HUES48 (cell line): ENCODE data around the gene HIRIP3.
"Not testable (repeated sequence)": the region's sequence is repeated elsewhere in the genome, so short reads cannot be mapped to it uniquely, and the experiment has no call there.

ENCODE experiments used
- H3K27ac ChIP-seq: one replicate; pipeline ENCODE4 v1.7.0; 2013; ENCODE audit warnings: low read depth, low read length, inconsistent platforms
- H3K27me3 ChIP-seq: 2 replicates; pipeline ENCODE4 v1.6.1; 2013; ENCODE audit warnings: mild to moderate bottlenecking, low read length; ENCODE audit not compliant: control insufficient read depth, insufficient read depth
- H3K36me3 ChIP-seq: 2 replicates; pipeline ENCODE4 v1.6.1; 2013; ENCODE audit warnings: low read length; ENCODE audit not compliant: control insufficient read depth, insufficient read depth
- H3K4me1 ChIP-seq: 2 replicates; pipeline ENCODE4 v1.6.1; 2013; ENCODE audit warnings: mild to moderate bottlenecking, low read length; ENCODE audit not compliant: control insufficient read depth, insufficient read depth
- H3K4me3 ChIP-seq: 2 replicates; pipeline ENCODE4 v1.5.1; 2013; ENCODE audit warnings: mild to moderate bottlenecking, low read depth, low read length
- H3K9ac ChIP-seq: 2 replicates; pipeline ENCODE4 v1.6.1; 2013; ENCODE audit warnings: mild to moderate bottlenecking, low read depth, low read length, moderate library complexity
- H3K9me3 ChIP-seq: 2 replicates; pipeline ENCODE4 v1.6.1; 2013; ENCODE audit warnings: low read length; ENCODE audit not compliant: control insufficient read depth, insufficient read depth

HIRIP3 gene

DNA sequence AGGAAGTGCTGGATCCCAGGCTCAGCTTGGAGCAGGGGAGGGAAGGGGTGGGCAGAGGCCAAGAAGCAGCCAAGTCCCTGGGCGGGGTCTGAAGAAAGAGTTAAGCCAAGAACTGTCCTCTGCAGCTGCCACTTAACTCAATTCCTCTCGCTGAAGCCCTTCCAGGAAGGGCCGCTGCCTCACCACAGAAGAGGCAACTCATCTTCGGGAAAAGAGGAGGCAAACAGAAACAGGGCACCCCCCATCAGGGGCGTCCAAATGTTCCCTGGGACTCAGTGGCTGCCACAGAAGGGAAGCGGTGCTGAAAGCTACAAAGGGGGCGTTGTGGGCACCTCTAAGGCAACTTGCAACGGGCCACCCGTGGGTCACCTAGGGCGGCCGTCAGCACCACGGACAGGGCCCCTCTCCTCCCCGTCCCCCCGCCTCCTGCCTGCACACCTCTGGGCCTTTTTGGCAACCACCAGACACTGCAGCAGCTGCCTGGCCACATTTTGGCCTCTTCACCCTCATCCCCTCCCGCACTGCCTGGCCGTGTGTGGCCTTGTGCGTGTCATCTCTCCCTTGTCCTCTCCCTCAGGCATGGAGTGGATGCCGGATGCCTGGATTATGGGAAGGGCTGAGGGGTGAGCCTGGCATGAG, 33.1 kb upstream of the HIRIP3 start:
- Histone ChIP-seq H3K27me3 (peaks cover 20% of the 10 kb centered on the region), H3K36me3 (peaks cover 10% of the 10 kb centered on the region), H3K9me3 (no peaks in the 10 kb centered on the region), H3K4me3 (no peak overlapping the region), H3K4me1 (peaks cover 22% of the 10 kb centered on the region), H3K27ac (no peak overlapping the region), H3K9ac (no peak overlapping the region)

DNA sequence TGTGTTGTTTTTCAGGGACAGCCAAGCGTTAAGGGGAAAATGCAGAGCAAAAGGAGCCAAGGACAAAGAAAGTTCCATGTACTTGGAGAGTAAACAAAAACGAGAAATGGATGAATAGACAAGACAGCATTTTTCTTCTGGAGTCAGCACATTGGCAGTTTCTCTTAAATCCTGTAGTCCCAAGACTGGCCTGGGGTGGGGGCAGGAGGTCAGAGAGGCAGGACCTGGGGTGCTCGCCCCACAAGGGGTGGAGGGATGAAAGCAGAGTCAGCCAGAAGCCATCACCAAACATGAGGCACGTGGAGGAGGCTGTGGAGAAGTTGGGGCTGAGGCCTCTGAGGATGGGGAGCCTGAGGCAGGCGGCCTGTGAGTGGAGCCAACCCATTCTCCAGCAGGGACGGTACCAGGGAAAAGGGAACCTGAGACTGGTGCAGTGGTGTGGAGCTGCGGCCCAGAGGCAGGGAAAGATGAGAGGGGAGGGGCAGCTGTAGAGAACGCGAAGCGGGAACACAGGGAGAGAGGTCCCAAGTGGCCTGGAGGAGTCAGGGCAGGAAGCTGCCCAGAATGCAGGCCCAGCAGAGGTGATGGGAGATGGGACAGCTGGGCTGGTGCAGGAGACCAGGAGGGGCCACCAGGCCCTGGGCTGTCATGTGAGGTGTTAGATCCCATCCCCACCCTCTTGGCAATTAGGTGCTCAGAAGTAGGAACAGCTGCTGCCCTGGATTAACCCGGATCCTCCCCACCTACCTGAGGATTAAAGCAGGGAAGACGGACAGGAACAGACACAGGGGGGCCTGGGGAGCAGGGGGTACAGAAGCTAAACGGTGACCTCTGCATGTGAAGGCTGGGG, 32.4 kb upstream of the HIRIP3 start:
- Histone ChIP-seq H3K27me3 (peaks cover 14% of the 10 kb centered on the region), H3K9ac (no peak overlapping the region), H3K27ac (no peak overlapping the region), H3K4me3 (no peak overlapping the region), H3K9me3 (no peaks in the 10 kb centered on the region), H3K4me1 (peaks cover 22% of the 10 kb centered on the region), H3K36me3 (peaks cover 10% of the 10 kb centered on the region)

DNA sequence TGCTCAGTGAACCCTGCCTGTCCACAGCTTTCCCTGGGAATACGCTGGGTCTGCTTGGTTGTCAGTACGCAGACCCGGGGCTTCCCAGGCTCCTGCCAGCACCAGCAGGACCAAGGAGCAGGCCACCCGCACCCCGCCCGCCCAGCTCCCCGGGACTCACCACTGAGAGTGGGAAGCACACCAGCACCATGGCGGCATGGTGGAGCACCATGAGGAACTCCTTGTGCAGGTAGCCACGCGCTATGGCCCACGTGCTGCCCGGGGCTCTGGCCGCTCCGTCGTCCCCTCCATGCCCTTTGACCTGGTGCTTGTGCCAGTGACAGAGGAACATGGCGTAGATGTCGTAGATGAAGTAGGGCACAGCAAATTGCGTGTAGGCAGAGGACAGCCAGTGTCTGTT, 31.0 kb upstream of the HIRIP3 start:
- Histone ChIP-seq H3K4me1 (peaks cover 15% of the 10 kb centered on the region; the same call in 1 of the 2 replicates), H3K36me3 (peaks cover 10% of the 10 kb centered on the region), H3K9me3 (no peaks in the 10 kb centered on the region), H3K27me3 (peaks cover 5% of the 10 kb centered on the region; the same call in 1 of the 2 replicates), H3K9ac (no peak overlapping the region), H3K4me3 (no peak overlapping the region), H3K27ac (no peak overlapping the region)

DNA sequence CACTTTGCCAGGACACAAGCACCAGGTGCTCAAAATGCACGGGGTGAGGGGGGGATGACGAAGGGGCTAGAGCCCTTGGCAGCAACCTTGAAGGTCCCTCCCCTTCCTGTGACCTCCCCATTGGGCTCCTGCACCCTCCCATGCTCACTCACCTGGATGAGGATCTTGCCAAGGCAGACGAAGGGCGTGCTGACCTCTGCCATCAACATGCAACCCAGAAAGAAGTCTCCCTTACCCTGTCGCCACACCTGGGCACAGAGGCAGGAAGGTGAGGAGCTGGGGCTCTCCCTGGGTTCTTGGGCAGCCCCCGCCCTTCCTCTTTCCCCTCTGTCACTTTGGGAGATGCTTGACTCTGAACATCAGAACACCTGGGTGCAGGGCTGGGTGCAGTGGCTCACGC, 30.2 kb upstream of the HIRIP3 start:
- H3K36me3 ChIP-seq = peaks cover 10% of the 10 kb centered on the region
- no peak overlapping the region for H3K4me3 ChIP-seq
- no peak overlapping the region for H3K9ac ChIP-seq
- 0 out of 2 replicates have a peak, but pooled peaks cover 4% of the 10 kb centered on the region for H3K27me3 ChIP-seq
- no peak overlapping the region for H3K27ac ChIP-seq
- H3K9me3 ChIP-seq = no peaks in the 10 kb centered on the region
- H3K4me1 ChIP-seq = peaks cover 12% of the 10 kb centered on the region; the same call in 1 of the 2 replicates

DNA sequence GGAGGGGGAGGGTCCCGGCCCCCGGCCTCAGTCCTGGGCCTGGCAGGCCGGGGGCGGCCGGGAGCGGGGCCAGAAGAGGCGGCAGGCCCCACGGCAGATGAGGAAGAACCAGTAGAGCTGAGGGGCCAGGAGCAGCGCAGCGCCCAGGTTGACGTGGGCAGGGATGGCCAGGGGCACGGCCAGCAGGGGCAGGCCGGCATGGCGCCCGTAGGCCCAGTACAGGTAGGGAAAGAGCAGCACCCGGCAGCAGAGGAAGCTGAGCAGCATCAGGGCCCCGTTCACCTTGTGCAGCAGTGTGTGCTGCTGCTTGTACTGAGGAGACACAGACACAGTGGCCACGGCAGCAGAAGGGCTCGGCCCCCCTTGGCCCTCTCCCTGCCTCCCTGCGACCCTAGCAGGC, 29.7 kb upstream of the HIRIP3 start:
- Histone ChIP-seq H3K9me3 (no peaks in the 10 kb centered on the region), H3K4me3 (no peak overlapping the region), H3K27ac (no peak overlapping the region), H3K36me3 (peaks cover 10% of the 10 kb centered on the region), H3K9ac (no peak overlapping the region), H3K27me3 (0 out of 2 replicates have a peak, but pooled peaks cover 4% of the 10 kb centered on the region), H3K4me1 (peaks cover 12% of the 10 kb centered on the region; the same call in 1 of the 2 replicates)

DNA sequence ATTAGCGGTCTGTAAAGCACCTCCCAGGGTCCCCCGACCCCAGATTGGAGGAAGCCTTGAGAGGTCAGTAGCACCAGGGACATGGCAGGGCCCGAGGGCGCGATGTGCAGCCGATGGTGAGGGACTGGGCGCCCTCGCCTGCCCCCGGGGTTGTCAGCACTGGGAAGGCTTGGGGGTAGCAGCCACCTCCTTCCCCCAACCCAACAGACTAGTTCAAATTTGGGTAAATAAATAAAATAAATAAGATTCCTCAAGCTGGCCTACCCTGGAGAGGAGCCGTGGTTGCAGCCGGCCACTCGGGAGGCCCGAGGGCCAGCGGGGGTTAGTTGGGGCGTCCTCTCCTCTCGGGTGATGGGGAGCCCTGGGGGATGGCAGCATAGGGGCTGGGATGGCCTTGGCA, 29.0 kb upstream of the HIRIP3 start:
- Histone ChIP-seq H3K9me3 (no peaks in the 10 kb centered on the region), H3K27me3 (0 out of 2 replicates have a peak, but pooled peaks cover 1% of the 10 kb centered on the region), H3K4me1 (peaks cover 6% of the 10 kb centered on the region; the same call in 1 of the 2 replicates), H3K27ac (no peak overlapping the region), H3K4me3 (no peak overlapping the region), H3K36me3 (peaks cover 10% of the 10 kb centered on the region), H3K9ac (no peak overlapping the region)

DNA sequence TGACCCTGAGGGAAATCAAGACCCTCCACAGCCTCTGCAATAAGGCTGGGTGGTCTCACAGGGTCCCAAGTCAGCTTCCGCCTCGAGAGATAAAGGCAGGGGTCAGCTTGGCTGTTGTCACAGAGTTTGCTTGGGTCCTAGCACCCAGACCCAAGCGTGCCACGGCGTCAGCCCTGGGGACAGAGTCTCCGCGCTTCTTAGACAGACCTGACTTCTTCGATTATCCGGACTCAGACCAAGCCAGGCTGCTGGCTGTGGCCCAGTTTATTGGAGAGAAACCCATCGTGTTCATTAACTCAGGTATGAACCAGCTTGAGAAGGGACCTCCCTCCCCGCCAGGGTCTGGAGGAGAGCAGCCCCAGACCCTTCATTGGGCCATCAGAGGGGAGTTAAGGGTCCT, 28.2 kb upstream of the HIRIP3 start:
- H3K9me3 ChIP-seq = no peaks in the 10 kb centered on the region
- no peaks in the 10 kb centered on the region for H3K27me3 ChIP-seq
- no peaks in the 10 kb centered on the region; the same call in 1 of the 2 replicates for H3K4me1 ChIP-seq
- no peak overlapping the region for H3K27ac ChIP-seq
- H3K4me3 ChIP-seq = no peak overlapping the region
- no peak overlapping the region for H3K9ac ChIP-seq
- peaks cover 10% of the 10 kb centered on the region for H3K36me3 ChIP-seq

DNA sequence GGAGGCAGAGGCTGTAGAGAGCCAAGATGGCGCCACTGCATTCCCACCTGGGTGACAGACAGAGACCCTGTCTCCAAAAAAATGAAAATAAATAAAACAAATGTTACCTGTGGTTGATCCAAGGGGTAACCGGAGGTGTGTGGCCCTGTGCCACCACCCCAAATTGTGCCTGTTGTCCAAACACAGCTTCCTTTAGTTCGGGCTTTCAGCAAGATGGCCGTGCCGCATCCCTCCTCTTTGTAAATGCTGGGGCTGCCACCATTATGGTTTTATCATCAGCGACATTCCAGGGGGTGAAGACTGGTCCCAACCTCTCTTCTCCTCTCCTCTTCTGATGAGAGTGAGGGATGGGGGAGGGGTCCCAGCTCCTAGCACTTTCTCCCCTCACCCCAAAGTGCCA, 27.5 kb upstream of the HIRIP3 start, which contains the start of gene C16orf92:
Gene C16orf92, plus strand, starts transcription at position 312 of the 400 bp plus-strand sequence. CDS start 143 bp downstream, outside the sequence.
- H3K4me3 ChIP-seq = no peak within 1 kb of the TSS

DNA sequence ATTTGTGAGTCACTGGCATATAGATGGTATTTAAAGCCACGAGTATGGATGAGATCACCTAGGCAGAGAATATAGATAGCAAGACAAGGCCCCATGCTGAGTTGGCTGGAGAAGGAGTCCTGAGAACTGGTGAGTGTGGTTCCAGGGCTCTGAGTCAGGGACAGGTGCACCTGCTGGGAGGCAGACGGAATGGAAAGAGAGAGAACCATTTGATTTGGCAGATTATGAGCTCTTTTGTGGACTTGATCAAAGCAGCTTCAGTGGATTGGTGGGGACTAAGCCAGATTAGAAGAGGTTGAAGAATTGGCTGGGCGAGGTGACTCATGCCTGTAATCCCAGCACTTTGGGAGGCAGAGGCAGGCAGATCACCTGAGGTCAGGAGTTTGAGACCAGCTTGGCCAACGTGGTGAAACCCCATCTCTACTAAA, 23.3 kb upstream of the HIRIP3 start:
- Histone ChIP-seq H3K4me3 (no peak overlapping the region), H3K27ac (no peak overlapping the region), H3K36me3 (no peaks in the 10 kb centered on the region), H3K27me3 (no peaks in the 10 kb centered on the region), H3K9ac (no peak overlapping the region), H3K4me1 (no peaks in the 10 kb centered on the region), H3K9me3 (no peaks in the 10 kb centered on the region)

More for the DNA sequence above, 27.5 kb upstream of the HIRIP3 start, which contains the start of gene C16orf92:
- Histone ChIP-seq H3K36me3 (peaks cover 10% of the 10 kb centered on the region), H3K27me3 (no peaks in the 10 kb centered on the region), H3K9me3 (no peaks in the 10 kb centered on the region), H3K27ac (no peak within 1 kb of the TSS), H3K4me1 (no peaks in the 10 kb centered on the region; the same call in 1 of the 2 replicates), H3K9ac (no peak within 1 kb of the TSS)

DNA sequence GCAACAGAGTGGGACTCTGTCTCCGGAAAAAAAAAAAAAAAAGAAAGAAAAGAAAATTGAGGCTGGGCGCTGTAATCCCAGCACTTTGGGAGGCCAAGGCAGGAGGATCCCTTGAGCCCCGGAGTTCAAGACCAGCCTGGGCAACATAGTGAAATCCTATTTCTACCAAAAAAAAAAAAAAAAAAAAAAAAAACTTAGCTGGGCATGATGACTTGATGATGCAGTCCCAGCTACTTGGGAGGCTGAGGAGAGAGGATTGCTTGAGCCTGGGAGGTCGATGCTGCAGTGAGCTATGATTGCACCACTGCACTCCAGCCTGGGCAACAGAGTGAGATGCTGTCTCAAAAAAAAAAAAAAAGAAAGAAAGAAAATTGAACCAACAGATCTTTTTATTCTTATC, 22.5 kb upstream of the HIRIP3 start:
- not testable (repeated sequence) for H3K9ac ChIP-seq, H3K4me3 ChIP-seq, H3K4me1 ChIP-seq, H3K36me3 ChIP-seq, H3K27me3 ChIP-seq, H3K9me3 ChIP-seq, H3K27ac ChIP-seq

DNA sequence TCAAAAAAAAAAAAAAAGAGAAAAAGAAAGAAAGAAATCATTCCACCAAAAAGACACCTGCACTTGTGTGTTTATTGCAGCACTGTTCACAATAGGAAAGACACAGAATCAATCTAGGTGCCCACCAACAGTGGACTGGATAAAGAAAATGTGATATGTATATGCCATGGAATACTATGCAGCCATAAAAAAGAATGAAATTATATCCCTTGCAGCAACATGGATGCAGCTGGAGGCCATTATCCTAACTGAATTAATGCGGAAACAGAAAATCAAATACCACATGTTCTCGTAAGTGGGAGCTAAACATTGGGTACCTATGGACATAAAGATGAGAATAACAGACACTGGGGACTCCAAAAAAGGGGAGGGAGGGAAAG, 21.9 kb upstream of the HIRIP3 start:
- Histone ChIP-seq H3K27ac (no peak overlapping the region), H3K9me3 (no peaks in the 10 kb centered on the region), H3K36me3 (no peaks in the 10 kb centered on the region), H3K9ac (no peak overlapping the region), H3K4me3 (no peak overlapping the region), H3K4me1 (peaks cover under 1% of the 10 kb centered on the region; the same call in 1 of the 2 replicates), H3K27me3 (peaks cover 2% of the 10 kb centered on the region)
